GM18951 (cell line): ENCODE measurements around the gene ITIH1.
"Not testable (repeated sequence)": the region's sequence is repeated elsewhere in the genome, so short reads cannot be mapped to it uniquely, and the experiment has no call there.

Experiments
- POLR2A ChIP-seq: IDR thresholded peaks from 4 replicates; pipeline ENCODE4 v1.6.1; 2011; ENCODE audit warnings: mild to moderate bottlenecking; ENCODE audit not compliant: insufficient read length, insufficient read depth; ENCODE audit errors: extremely low read depth
- in situ Hi-C: fragments of 300-500 bp; cut with MboI; formaldehyde crosslinking; loops from one replicate; pipeline ENCODE4 v1.12.0; 2022; ENCODE audit warnings: low sequenced_read_pairs, mixed read lengths, inconsistent platforms; ENCODE audit not compliant: unreplicated experiment

The ITIH1 gene

GRCh38 chr3:52756141-52756540, 21.3 kb upstream of the ITIH1 start:
- in situ Hi-C loops: no loop called here
- TF ChIP-seq POLR2A: no peak

GRCh38 chr3:52763466-52763865, 13.9 kb upstream of the ITIH1 start:
- TF ChIP-seq POLR2A: no peak
- in situ Hi-C loops: no loop called here

GRCh38 chr3:52769786-52770455, 7.5 kb upstream of the ITIH1 start:
- no peak for TF ChIP-seq POLR2A
- in situ Hi-C loops: no loop called here

- TF ChIP-seq POLR2A: peak; percentile 91
- in situ Hi-C loops: no loop called here
Measured at GRCh38 chr3:52770496-52771333, 6.7 kb upstream of the ITIH1 start, which contains the start of gene NEK4. Gene NEK4 (minus strand): TSS chr3:52770940. CDS start chr3:52770746, 194 bp downstream.

GRCh38 chr3:52771334-52771681, 6.1 kb upstream of the ITIH1 start:
- TF ChIP-seq POLR2A: no peak

GRCh38 chr3:52771702-52772101, 5.7 kb upstream of the ITIH1 start:
- in situ Hi-C loops: no loop called here
- no peak for TF ChIP-seq POLR2A

More at GRCh38 chr3:52771334-52771681, 6.1 kb upstream of the ITIH1 start:
- in situ Hi-C loops: no loop called here

- in situ Hi-C loops: no loop called here
- TF ChIP-seq POLR2A: no peak
Measured at GRCh38 chr3:52773361-52774065, 3.9 kb upstream of the ITIH1 start.

- in situ Hi-C loops: no loop called here
- TF ChIP-seq POLR2A: no peak
Measured at GRCh38 chr3:52774066-52774713, 3.2 kb upstream of the ITIH1 start.

- TF ChIP-seq POLR2A: no peak
- in situ Hi-C loops: no loop called here
Measured at GRCh38 chr3:52774901-52775864, 2.2 kb upstream of the ITIH1 start.

GRCh38 chr3:52775877-52776276, 1.5 kb upstream of the ITIH1 start:
- in situ Hi-C loops: no loop called here

GRCh38 chr3:52776486-52776885, 913 bp upstream of the ITIH1 start:
- in situ Hi-C loops: not testable (repeated sequence)

More at GRCh38 chr3:52775877-52776276, 1.5 kb upstream of the ITIH1 start:
- no peak for TF ChIP-seq POLR2A
